Kidney epithelial cell (primary cell): Measurements from ENCODE around the gene USP21. TPM values are rescaled to one million over a fixed set of nuclear protein-coding genes. Genes with fewer than 3 reads are reported as not detected.
A peak's percentile ranks its signal among the peaks of the same experiment; 100 is the strongest.

ENCODE experiments used
- DNase-seq: peaks from one replicate; pipeline ENCODE4 v3.0.0-alpha.2; 2010; ENCODE audit warnings: low read depth
- H3K27me3 ChIP-seq: 2 replicates; pipeline ENCODE4 v1.6.0; 2011; ENCODE audit warnings: low read length; ENCODE audit not compliant: control insufficient read depth, insufficient read depth
- H3K36me3 ChIP-seq: 2 replicates; pipeline ENCODE4 v1.5.1; 2011; ENCODE audit warnings: low read length; ENCODE audit not compliant: control insufficient read depth, insufficient read depth
- H3K4me3 ChIP-seq: 2 replicates; pipeline ENCODE4 v1.5.1; 2011; ENCODE audit warnings: low read depth, mild to moderate bottlenecking, control low read depth, low read length
- total RNA-seq: library from RNA; depleted of rRNA; stranded (reverse); fragments of >200 nt; gene quantifications from 2 replicates; pipeline ENCODE4 v1.2.3, GENCODE V29; 2015
- TF ChIP-seq, protein P1 (sequence below): IDR thresholded peaks from 2 replicates; pipeline ENCODE4 v1.5.1; 2011; ENCODE audit warnings: mild to moderate bottlenecking, moderate library complexity, low read length, control low read depth, inconsistent platforms; ENCODE audit not compliant: insufficient read depth, poor library complexity, severe bottlenecking

USP21 gene
- total RNA-seq, 1 donor from 2014 or later, result 10.5 TPM

DNA sequence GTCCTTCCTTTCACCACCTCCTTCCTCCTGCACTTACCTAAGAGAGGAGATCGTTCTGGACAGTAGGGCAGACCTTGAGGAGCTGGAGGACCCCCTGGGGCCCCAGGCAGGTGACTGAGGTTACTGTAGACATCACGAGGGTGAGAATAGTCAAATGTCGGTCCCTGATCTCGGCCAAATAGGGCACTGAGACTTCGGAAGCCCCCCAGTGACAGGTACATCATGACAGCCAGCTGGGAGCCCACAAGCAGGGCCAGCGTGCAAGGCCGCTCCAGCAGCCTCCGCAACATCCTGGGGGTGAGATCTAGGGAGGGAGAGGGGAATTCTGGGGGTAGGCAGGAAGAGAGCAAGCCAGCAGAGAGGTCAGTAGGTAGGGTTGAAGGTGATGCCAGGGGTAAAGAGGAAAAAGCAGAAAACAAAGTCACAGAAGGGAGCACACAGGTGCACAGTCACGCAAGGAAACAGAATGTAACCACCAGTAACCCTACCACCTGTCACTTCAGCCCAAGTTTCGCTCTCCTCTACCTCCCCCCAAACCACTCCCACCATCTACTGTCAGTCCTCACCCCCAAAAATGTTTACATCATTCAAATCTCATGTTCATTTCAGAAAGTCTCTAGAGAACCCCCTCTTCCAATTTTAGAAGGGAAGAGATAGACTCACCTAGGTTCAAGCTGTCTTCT, 16.6 kb downstream of the USP21 start:
- TF ChIP-seq, protein P1, sequence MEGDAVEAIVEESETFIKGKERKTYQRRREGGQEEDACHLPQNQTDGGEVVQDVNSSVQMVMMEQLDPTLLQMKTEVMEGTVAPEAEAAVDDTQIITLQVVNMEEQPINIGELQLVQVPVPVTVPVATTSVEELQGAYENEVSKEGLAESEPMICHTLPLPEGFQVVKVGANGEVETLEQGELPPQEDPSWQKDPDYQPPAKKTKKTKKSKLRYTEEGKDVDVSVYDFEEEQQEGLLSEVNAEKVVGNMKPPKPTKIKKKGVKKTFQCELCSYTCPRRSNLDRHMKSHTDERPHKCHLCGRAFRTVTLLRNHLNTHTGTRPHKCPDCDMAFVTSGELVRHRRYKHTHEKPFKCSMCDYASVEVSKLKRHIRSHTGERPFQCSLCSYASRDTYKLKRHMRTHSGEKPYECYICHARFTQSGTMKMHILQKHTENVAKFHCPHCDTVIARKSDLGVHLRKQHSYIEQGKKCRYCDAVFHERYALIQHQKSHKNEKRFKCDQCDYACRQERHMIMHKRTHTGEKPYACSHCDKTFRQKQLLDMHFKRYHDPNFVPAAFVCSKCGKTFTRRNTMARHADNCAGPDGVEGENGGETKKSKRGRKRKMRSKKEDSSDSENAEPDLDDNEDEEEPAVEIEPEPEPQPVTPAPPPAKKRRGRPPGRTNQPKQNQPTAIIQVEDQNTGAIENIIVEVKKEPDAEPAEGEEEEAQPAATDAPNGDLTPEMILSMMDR, result no peak
- Histone ChIP-seq H3K27me3 (no peaks in the 10 kb centered on the region), H3K36me3 (peaks cover 2% of the 10 kb centered on the region), H3K4me3 (no peak overlapping the region)
- DNase-seq, result no peak

DNA sequence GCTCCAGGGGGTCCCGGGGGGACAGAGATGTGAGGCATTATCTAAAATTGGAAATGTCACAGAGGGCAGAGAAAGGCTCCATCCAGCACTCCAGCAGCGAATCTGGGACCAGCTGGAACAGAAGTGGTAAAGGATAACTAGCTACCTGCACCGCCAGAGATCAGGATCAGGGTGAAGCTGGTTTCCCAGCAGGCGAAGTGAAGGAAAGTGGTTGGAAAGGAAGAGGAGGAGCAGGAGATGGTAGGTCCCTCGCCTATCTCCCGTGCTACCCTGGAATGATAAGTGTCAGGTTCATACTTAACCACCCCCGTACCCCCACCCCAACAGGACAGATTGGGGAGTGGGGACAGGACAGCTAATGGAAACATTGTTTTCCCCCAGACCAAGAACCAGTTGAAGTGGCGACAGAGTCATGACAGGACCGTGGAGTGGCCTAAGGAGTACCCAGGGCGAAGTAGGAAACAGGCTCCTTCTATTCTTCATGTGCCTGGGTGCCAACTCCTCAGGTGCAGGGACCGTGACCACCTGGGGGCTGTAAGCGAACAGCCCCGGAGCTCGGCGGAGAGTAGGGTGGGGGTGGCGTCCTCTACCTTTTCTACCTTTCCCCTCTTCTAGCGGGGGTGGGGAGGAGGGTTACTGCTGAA, 17.3 kb downstream of the USP21 start:
- peaks cover 2% of the 10 kb centered on the region for H3K36me3 ChIP-seq
- no peaks in the 10 kb centered on the region for H3K27me3 ChIP-seq
- no peak for DNase-seq
- peak overlapping the region; percentile 82 for H3K4me3 ChIP-seq
- TF ChIP-seq, protein P1, result no peak

DNA sequence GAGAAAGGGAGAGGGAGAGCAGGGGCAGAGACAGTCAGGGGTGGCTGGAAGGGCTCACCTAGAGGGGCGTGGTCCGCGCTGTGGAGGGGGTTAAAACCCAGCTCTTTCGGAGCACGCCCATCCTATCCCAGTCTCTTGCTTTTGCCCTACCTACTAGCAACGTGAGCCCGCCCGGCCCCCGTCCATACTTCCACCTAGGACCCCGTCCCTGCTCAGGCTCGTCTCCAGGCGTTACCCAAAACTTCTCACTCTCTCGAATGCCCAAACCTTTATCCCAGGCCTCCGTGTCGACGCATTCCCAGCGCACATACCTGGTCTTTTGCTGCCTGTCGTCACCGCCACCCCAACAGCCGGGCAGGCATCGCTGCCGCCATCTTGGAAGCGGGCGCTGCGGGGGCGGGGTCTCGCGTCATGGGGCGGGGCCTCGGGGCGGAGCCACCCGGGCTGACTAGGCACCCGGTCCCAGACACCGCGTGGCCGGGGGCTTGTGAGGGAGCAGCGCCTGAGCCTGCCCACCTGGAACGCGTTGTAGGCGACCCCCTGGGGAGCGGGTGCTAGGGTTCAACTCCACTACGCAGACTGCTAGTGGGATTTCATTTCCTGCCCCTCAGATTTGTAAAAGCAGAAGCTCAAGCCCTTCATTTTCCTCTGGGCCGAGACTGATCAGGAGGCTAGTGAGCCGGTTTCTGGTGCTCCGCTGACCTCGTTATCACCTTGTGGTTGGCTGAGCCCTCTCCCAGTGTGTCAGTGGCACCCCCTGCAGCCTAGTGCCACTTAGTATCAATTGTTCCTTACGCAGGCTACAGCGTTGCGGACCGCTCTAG, 18.0 kb downstream of the USP21 start, which contains the start of gene B4GALT3:
Gene B4GALT3, minus strand, starts transcription at position 396 of the 824 bp plus-strand sequence. CDS start 1,447 bp downstream, outside the sequence.
- no peaks in the 10 kb centered on the region for H3K27me3 ChIP-seq
- H3K4me3 ChIP-seq, result peak within 1 kb of the TSS; percentile 82
- H3K36me3 ChIP-seq, result no peaks in the 10 kb centered on the region
- DNase-seq, result no peak
- TF ChIP-seq, protein P1, result peak; percentile 12

DNA sequence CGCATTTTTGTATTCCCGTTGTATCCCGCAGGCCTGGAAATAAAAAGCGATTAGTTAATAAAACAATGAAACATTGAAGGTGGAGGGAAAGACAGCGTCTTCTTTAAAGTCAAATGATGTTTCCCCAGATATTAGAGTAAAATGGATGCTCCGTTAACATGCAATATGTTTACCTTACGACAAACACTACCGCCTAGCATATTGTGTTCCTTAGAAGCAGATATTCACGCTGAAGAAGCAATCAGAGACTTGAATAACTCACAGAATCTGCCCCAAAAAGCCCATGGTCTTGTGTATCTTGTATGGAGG, 18.6 kb downstream of the USP21 start:
- Histone ChIP-seq H3K27me3 (no peaks in the 10 kb centered on the region), H3K36me3 (no peaks in the 10 kb centered on the region), H3K4me3 (peak overlapping the region; percentile 82)
- TF ChIP-seq, protein P1, result no peak
- DNase-seq, result no peak

DNA sequence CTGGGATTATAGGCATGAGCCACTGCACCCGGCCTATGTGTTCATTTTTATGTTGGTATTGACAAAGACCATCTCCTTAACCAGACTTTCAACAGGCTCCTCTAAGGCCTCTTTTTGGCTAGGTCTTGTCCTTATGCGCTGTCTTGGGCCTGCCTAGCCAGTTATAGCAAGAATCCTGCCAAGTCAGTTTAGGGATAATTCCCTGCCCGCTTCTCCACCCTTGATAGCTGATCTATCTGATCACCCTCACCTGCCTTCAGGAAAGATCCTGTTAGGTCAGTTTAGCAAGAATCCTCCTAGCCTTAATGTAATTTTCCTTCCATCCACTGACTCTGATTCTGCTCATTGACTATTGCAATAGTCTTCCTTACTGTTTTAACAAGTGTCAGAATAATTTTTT, 20.4 kb downstream of the USP21 start:
- TF ChIP-seq, protein P1, result no peak
- no peak overlapping the region for H3K4me3 ChIP-seq
- H3K36me3 ChIP-seq, result no peaks in the 10 kb centered on the region
- H3K27me3 ChIP-seq, result no peaks in the 10 kb centered on the region
- DNase-seq, result no peak
